ENCODE data around the gene ADAMTS15.
A peak's percentile ranks its signal among the peaks of the same experiment; 100 is the strongest.

Gene ADAMTS15

GRCh38 chr11:130480711-130481140, 32.3 kb downstream of the ADAMTS15 start:
- DNase-seq (ENCODE audit: low read depth) = no peak

- DNase-seq (ENCODE audit: low read depth) = no peak
Observed at GRCh38 chr11:130483124-130483523, 34.7 kb downstream of the ADAMTS15 start.

GRCh38 chr11:130485983-130486382, 37.5 kb downstream of the ADAMTS15 start:
- no peak for DNase-seq (ENCODE audit: low read depth)

GRCh38 chr11:130486391-130486836, 38.0 kb downstream of the ADAMTS15 start:
- no peak for DNase-seq (ENCODE audit: low read depth)

GRCh38 chr11:130486987-130487923, 38.8 kb downstream of the ADAMTS15 start:
- no peak for DNase-seq (ENCODE audit: low read depth)

- DNase-seq (ENCODE audit: low read depth) = no peak
Observed at GRCh38 chr11:130487924-130488815, 39.7 kb downstream of the ADAMTS15 start.

GRCh38 chr11:130488848-130489584, 40.6 kb downstream of the ADAMTS15 start:
- no peak for DNase-seq (ENCODE audit: low read depth)

- DNase-seq (ENCODE audit: low read depth) = no peak
Observed at GRCh38 chr11:130489716-130490115, 41.3 kb downstream of the ADAMTS15 start.

- DNase-seq (ENCODE audit: low read depth) = no peak
Observed at GRCh38 chr11:130490682-130491449, 42.4 kb downstream of the ADAMTS15 start.

- no peak for DNase-seq (ENCODE audit: low read depth)
Observed at GRCh38 chr11:130498181-130498580, 49.7 kb downstream of the ADAMTS15 start.

GRCh38 chr11:130499828-130500227, 51.4 kb downstream of the ADAMTS15 start:
- DNase-seq (ENCODE audit: low read depth) = no peak

GRCh38 chr11:130504317-130504716, 55.9 kb downstream of the ADAMTS15 start:
- DNase-seq (ENCODE audit: low read depth) = no peak

GRCh38 chr11:130508913-130509312, 60.5 kb downstream of the ADAMTS15 start:
- DNase-seq (ENCODE audit: low read depth) = no peak

GRCh38 chr11:130509942-130510341, 61.5 kb downstream of the ADAMTS15 start:
- DNase-seq (ENCODE audit: low read depth) = no peak

GRCh38 chr11:130510407-130511006, 62.1 kb downstream of the ADAMTS15 start:
- peak; percentile 64 for DNase-seq (ENCODE audit: low read depth)

GRCh38 chr11:130511765-130512164, 63.3 kb downstream of the ADAMTS15 start:
- DNase-seq (ENCODE audit: low read depth) = no peak

GRCh38 chr11:130512662-130513061, 64.2 kb downstream of the ADAMTS15 start:
- no peak for DNase-seq (ENCODE audit: low read depth)

GRCh38 chr11:130513132-130513531, 64.7 kb downstream of the ADAMTS15 start:
- no peak for DNase-seq (ENCODE audit: low read depth)

- peak; percentile 68 for DNase-seq (ENCODE audit: low read depth)
Observed at GRCh38 chr11:130514316-130514715, 65.9 kb downstream of the ADAMTS15 start.

GRCh38 chr11:130514851-130515250, 66.4 kb downstream of the ADAMTS15 start:
- DNase-seq (ENCODE audit: low read depth) = no peak
